Thyroid gland (tissue), 4 donors: Measurements from ENCODE around the gene PLA2G12A.

Experiments used
- POLR2A ChIP-seq, 2 donors: fragments of 450-650 bp; IDR thresholded peaks; one replicate each; pipeline ENCODE4 v1.6.1; 2017; ENCODE audit warnings: antibody characterized with exemption in 2 of 2, mild to moderate bottlenecking in 2 of 2, moderate library complexity in 1 of 2
- TF ChIP-seq, protein P1 (sequence below), 6 experiments: fragments of 200-600 bp in 3 of 6; fragments of 450-650 bp in 3 of 6; sonication (generic) in 3 of 6; IDR thresholded peaks; one replicate each; pipeline ENCODE4 v1.5.1; 2016 to 2019; ENCODE audit warnings: antibody characterized with exemption in 6 of 6, mild to moderate bottlenecking in 2 of 6, inconsistent platforms in 1 of 6, moderate library complexity in 1 of 6

DNA sequence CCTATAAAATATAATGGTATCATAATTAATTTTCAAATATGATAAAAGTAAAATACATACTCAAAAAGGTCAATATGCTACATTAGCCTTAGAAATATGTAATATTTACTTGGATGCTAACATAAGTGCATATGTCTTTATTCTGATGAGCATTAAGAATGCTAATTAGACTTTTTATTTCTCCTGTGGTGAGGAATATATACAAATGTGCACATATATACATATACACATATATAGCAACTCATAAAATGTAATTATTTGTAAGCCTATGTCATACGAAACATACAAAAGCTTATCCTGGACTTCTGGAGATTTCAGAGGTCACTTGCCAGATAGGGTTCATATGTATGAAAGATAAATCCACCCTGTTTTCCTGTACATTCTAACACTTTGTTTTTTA lies 11.1 kb downstream of the PLA2G12A start:
- TF ChIP-seq, protein P1, sequence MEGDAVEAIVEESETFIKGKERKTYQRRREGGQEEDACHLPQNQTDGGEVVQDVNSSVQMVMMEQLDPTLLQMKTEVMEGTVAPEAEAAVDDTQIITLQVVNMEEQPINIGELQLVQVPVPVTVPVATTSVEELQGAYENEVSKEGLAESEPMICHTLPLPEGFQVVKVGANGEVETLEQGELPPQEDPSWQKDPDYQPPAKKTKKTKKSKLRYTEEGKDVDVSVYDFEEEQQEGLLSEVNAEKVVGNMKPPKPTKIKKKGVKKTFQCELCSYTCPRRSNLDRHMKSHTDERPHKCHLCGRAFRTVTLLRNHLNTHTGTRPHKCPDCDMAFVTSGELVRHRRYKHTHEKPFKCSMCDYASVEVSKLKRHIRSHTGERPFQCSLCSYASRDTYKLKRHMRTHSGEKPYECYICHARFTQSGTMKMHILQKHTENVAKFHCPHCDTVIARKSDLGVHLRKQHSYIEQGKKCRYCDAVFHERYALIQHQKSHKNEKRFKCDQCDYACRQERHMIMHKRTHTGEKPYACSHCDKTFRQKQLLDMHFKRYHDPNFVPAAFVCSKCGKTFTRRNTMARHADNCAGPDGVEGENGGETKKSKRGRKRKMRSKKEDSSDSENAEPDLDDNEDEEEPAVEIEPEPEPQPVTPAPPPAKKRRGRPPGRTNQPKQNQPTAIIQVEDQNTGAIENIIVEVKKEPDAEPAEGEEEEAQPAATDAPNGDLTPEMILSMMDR (IDR thresholded peaks at IDR 0.05) = no peak
- no peak for TF ChIP-seq POLR2A (IDR thresholded peaks at IDR 0.05)
